DOHH2 (cell line): Measurements from ENCODE around the gene DUOXA1.

ENCODE experiments used
- H3F3A ChIP-seq: fragments of 200-600 bp; sonication (generic), shearing (Covaris generic); 2 replicates; pipeline ENCODE4 v1.6.0; 2016; ENCODE audit warnings: antibody characterized with exemption, mild to moderate bottlenecking; ENCODE audit not compliant: control insufficient read depth, insufficient read depth
- H3K27ac ChIP-seq: fragments of 200-600 bp; sonication (generic); 2 replicates; pipeline ENCODE4 v1.5.1; 2014; ENCODE audit warnings: low read depth, mild to moderate bottlenecking, low read length, moderate library complexity
- H3K27me3 ChIP-seq: fragments of 200-600 bp; sonication (generic); 2 replicates; pipeline ENCODE4 v1.6.1; 2014; ENCODE audit warnings: mild to moderate bottlenecking, low read length, mixed read lengths; ENCODE audit not compliant: control insufficient read depth
- H3K36me3 ChIP-seq: fragments of 200-600 bp; sonication (generic); 2 replicates; pipeline ENCODE4 v1.6.1; 2014; ENCODE audit warnings: mild to moderate bottlenecking, low read length, moderate library complexity, mixed read lengths; ENCODE audit not compliant: control insufficient read depth
- H3K4me1 ChIP-seq: fragments of 200-600 bp; sonication (generic); 2 replicates; pipeline ENCODE4 v1.6.1; 2014; ENCODE audit warnings: mild to moderate bottlenecking, low read length, mixed read lengths; ENCODE audit not compliant: control insufficient read depth
- H3K4me2 ChIP-seq: fragments of 200-600 bp; sonication (generic); 2 replicates; pipeline ENCODE4 v1.6.0; 2014; ENCODE audit warnings: mild to moderate bottlenecking, low read length, moderate library complexity
- H3K4me3 ChIP-seq: fragments of 200-600 bp; sonication (generic); 2 replicates; pipeline ENCODE4 v1.5.1; 2014; ENCODE audit warnings: mild to moderate bottlenecking, low read length, mixed read lengths
- H3K79me2 ChIP-seq: fragments of 200-600 bp; sonication (generic); 2 replicates; pipeline ENCODE4 v1.6.1; 2014; ENCODE audit warnings: mild to moderate bottlenecking, low read length, mixed read lengths; ENCODE audit not compliant: control insufficient read depth
- H3K9me2 ChIP-seq: fragments of 200-600 bp; sonication (generic); replicated peaks from 2 replicates; pipeline ENCODE4 v1.6.1; 2014; ENCODE audit warnings: mild to moderate bottlenecking, low read length, mixed read lengths; ENCODE audit not compliant: control insufficient read depth
- H3K9me3 ChIP-seq: fragments of 200-600 bp; sonication (generic); 2 replicates; pipeline ENCODE4 v1.6.1; 2014; ENCODE audit warnings: antibody characterized with exemption, low read length, mixed read lengths; ENCODE audit not compliant: control insufficient read depth, insufficient read depth
- H4K20me1 ChIP-seq: fragments of 200-600 bp; sonication (generic); 2 replicates; pipeline ENCODE4 v1.6.0; 2014; ENCODE audit warnings: low read depth, mild to moderate bottlenecking, antibody characterized with exemption, low read length, moderate library complexity; ENCODE audit not compliant: control insufficient read depth, insufficient read depth
- EZH2phosphoT487 ChIP-seq: fragments of 200-600 bp; sonication (generic); IDR thresholded peaks from 2 replicates; pipeline ENCODE4 v1.6.1; 2017; ENCODE audit warnings: borderline replicate concordance, mild to moderate bottlenecking, antibody characterized with exemption, low read length, moderate library complexity, mixed read lengths
- TF ChIP-seq, protein P1 (sequence below): fragments of 200-600 bp; sonication (generic); IDR thresholded peaks from one replicate; pipeline ENCODE4 v1.5.1; 2014; ENCODE audit warnings: antibody characterized with exemption, mild to moderate bottlenecking, low read depth, low read length; ENCODE audit not compliant: poor library complexity, severe bottlenecking

DUOXA1 gene

GRCh38 chr15:45122719-45123118 lies 7.0 kb downstream of the DUOXA1 start:
- Histone ChIP-seq H3K9me2 (no peaks in the 10 kb centered on the region), H3K27ac (no peak overlapping the region), H3K79me2 (no peaks in the 10 kb centered on the region), H4K20me1 (no peaks in the 10 kb centered on the region), H3F3A (no peaks in the 10 kb centered on the region), H3K4me3 (no peak overlapping the region), H3K36me3 (no peaks in the 10 kb centered on the region), H3K4me2 (no peak overlapping the region), H3K9me3 (no peaks in the 10 kb centered on the region), H3K4me1 (peaks cover 2% of the 10 kb centered on the region; the same call in 1 of the 2 replicates), H3K27me3 (peaks cover 15% of the 10 kb centered on the region)
- TF ChIP-seq, protein P1, sequence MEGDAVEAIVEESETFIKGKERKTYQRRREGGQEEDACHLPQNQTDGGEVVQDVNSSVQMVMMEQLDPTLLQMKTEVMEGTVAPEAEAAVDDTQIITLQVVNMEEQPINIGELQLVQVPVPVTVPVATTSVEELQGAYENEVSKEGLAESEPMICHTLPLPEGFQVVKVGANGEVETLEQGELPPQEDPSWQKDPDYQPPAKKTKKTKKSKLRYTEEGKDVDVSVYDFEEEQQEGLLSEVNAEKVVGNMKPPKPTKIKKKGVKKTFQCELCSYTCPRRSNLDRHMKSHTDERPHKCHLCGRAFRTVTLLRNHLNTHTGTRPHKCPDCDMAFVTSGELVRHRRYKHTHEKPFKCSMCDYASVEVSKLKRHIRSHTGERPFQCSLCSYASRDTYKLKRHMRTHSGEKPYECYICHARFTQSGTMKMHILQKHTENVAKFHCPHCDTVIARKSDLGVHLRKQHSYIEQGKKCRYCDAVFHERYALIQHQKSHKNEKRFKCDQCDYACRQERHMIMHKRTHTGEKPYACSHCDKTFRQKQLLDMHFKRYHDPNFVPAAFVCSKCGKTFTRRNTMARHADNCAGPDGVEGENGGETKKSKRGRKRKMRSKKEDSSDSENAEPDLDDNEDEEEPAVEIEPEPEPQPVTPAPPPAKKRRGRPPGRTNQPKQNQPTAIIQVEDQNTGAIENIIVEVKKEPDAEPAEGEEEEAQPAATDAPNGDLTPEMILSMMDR = no peak
- TF ChIP-seq EZH2phosphoT487 = no peak

- H3K4me3 ChIP-seq = no peak overlapping the region
- no peaks in the 10 kb centered on the region for H3K79me2 ChIP-seq
- no peaks in the 10 kb centered on the region for H3K9me2 ChIP-seq
- H3K4me2 ChIP-seq = no peak overlapping the region
- no peak overlapping the region for H3K27ac ChIP-seq
- no peak for TF ChIP-seq EZH2phosphoT487
- TF ChIP-seq, protein P1 = no peak
- peaks cover 3% of the 10 kb centered on the region; the same call in 1 of the 2 replicates for H3K4me1 ChIP-seq
- no peaks in the 10 kb centered on the region for H4K20me1 ChIP-seq
- H3K36me3 ChIP-seq = no peaks in the 10 kb centered on the region
- H3K27me3 ChIP-seq = peaks cover 18% of the 10 kb centered on the region
- H3F3A ChIP-seq = no peaks in the 10 kb centered on the region
- H3K9me3 ChIP-seq = no peaks in the 10 kb centered on the region
Measured at GRCh38 chr15:45121706-45122417, 7.8 kb downstream of the DUOXA1 start.

GRCh38 chr15:45121020-45121419 lies 8.7 kb downstream of the DUOXA1 start:
- Histone ChIP-seq H3K4me3 (no peak overlapping the region), H3K36me3 (no peaks in the 10 kb centered on the region), H3K9me2 (no peaks in the 10 kb centered on the region), H3K9me3 (no peaks in the 10 kb centered on the region), H3K4me2 (no peak overlapping the region), H4K20me1 (no peaks in the 10 kb centered on the region), H3K27ac (no peak overlapping the region), H3K27me3 (peaks cover 24% of the 10 kb centered on the region), H3K79me2 (no peaks in the 10 kb centered on the region), H3F3A (no peaks in the 10 kb centered on the region), H3K4me1 (peaks cover 3% of the 10 kb centered on the region; the same call in 1 of the 2 replicates)
- TF ChIP-seq EZH2phosphoT487 = no peak
- TF ChIP-seq, protein P1 = no peak
